DMS153 treated with DMSO at 0.1 percent for 48 hours (cell line): Measurements from ENCODE around the gene EPGN.

Source experiments
- DNase-seq: peaks from one replicate; lab custom pipeline; 2025; ENCODE audit not compliant: unreplicated experiment; lab: John Stamatoyannopoulos, UW

EPGN gene, protein sequence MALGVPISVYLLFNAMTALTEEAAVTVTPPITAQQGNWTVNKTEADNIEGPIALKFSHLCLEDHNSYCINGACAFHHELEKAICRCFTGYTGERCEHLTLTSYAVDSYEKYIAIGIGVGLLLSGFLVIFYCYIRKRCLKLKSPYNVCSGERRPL

DNA sequence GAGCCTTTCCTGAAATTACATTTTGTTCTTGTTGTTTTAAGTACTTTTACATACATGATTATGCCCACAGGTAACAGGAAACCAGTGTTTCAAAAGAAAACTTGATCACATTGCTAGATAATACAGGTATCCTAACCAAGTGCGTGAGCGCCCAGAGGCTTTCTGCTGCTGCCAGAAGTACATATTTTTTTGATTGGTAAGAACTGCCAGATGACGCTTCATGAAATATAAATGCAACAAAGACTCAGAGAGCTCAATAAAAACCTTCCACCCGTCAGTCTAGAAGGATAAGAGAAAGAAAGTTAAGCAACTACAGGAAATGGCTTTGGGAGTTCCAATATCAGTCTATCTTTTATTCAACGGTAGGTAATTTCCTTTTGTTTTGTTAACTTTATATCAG is at the start of gene EPGN:
Gene EPGN (plus strand): TSS at position 256 of the 400 bp plus-strand sequence. CDS start 64 bp downstream, at position 320.
- DNase-seq, result no peak

DNA sequence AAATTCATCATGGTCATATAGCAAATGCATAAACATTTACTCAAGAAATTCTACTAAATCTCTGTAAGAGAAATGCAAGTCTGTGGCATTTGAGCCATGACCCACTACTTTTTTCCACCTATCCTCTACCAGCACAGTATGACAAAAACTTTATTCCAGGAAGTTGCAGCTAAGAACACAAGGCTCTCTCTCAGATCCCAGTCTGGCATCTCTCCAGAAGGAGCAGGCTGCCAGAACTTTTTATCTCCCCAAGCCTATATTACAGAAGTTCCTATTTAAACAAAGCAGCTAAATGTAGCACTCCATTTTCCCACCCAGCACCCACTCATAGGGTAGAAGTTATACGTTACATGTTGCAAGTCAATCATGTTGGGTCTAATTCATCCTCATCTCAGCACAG is 49.3 kb upstream of the EPGN start:
- no peak for DNase-seq

DNA sequence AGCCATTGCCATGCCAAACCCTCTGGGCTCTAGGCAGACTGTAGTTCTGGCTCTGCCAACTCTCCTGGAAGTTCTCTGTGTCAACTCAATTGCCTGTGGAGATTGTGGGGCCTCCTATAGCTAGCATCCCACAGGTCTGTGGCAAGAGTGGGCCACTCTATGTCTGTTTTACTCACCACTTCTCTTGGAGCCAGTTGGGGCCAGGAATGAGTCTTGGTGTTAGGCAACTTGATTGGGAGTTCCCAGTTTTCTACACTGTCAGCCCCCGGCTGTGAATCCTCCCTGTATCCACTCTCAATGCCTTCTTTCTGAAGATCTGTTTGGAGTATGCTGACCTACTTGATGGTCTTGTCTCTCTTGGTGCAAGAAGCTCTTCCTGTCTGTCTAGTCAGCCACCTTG is 48.2 kb upstream of the EPGN start:
- no peak for DNase-seq

DNA sequence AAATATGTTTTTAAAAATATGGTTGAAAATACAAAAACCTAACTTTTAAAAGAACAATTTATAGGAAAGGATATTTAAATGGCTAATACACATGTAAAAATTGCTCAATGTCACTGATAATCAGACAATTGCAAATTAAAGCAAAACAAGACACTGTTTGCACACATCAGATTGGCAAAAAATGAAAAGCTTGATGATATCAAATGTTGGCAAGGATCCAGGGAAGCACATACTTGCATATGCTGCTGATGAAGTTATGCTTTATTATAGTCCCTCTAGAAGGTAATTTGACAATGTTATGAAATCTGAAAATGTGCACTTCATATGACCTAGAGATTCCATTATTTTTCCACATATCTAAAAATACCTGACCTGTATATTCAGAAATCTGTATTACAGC is 45.7 kb upstream of the EPGN start:
- DNase-seq, result no peak

DNA sequence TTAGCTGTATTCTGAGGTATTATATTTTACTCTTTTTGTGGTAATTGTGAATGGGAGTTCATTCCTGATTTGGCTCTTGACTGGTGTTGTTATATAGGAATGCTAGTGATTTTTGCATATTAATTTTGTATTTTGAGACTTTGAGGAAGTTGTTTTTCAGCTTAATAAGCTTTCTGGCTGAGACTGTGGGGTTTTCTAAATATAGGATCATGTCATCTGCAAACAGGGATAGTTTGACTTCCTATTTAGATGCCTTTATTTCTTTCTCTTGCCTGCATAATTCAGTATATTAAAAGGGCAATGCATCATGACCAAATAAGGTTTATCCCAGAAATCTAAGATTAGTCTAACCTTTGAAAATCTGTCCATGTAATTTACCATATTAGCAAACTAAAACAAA is 44.7 kb upstream of the EPGN start:
- no peak for DNase-seq

DNA sequence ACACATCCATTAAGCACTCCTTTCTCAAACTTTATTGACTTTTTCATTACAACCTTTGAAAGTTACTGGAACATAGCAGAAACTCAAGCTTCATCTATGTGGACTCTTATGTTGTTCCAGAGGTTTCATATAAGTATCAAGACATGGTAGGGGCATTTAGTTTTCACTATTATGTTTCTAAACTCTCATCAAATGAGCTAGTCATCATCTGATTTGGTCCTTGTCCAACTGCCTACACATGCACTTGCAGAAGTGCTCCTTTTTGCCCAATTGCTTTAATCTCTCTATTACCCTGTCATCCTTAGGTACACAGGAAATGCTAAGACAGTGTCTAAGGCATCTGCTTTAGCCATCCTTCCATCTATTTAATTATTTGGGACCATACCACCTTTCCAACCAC is 42.2 kb upstream of the EPGN start:
- no peak for DNase-seq

DNA sequence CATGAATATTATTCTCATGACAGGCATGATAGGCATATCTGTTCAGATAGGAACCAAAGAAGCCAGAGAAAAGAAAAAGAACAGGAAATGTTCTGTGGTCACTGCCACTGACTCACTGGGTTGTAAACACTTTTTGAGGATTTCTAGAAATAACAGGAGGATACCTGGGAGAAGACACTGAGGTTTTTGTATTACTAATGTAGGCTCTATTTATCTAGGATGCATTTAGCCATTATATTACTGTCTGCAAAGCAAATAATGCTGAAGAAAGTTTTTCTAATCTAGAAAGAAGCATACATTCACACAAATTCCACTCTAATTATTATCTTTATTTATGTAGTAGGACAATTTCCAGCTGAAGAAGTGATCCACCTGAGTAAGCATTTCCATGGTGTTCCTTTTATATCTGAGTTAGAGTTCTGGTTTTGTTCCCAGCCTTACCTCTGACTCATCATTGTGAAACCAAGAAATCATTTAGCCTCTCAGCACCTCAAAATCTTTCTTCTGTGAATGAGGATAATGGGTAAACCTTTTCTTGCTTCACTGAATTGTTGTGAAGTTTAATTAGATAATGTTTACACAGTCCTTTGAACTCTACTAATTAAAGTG is 40.2 kb upstream of the EPGN start:
- DNase-seq, result no peak

DNA sequence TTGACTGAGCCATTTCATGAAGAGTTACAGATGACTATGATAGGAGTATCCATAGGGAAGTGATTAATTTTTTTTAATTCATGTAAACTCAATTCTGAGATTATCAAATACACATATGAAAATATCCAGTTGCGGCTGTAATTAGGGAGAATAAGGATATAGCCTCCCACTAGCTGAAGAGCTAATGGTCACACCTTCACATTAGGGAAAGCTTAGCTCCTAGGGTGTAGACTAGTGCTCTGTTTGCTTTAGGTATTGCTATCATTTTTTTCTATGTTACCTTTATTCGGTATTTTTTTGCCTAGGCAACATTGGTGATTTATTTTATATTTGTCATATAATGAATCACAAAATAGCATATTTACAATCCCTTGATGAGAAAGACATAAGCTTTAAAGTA is 39.6 kb upstream of the EPGN start:
- no peak for DNase-seq

DNA sequence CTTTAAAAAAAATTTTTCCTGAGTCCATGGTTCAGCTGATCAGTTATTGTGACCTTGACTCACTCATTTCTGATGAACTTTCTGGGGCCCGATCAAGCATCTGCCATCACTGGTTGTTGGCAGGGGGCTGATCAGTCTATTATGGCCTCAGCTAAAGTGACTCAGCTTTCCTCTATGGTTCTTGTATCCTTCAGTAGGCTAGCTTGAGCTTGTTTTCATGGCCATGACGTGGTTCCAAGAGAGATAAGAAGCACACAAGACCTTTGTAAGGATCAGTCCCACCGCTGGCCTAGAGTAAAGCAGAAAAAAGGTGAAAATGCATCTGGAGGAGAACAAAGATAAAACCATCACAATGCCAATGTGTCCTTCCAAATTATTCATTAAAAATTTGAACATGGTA is 29.8 kb upstream of the EPGN start:
- DNase-seq, result no peak

DNA sequence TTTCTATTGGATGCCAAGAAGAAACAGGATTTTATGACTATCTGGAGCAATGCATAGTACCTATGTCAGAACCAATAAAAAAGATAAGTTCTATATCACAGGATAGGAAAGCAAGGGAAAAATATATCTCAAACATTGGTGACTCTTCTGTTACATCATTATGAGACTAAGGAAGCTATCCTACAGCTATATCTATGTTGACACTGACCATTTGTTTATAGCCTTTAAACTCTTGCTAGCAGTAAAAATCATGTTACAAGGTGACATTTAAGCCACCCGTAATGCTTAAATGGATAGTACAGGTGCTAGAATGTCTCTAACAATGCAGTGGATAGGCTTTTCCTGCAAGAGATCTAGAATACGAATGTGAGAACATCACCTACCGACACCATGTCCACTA is 28.6 kb upstream of the EPGN start:
- no peak for DNase-seq

DNA sequence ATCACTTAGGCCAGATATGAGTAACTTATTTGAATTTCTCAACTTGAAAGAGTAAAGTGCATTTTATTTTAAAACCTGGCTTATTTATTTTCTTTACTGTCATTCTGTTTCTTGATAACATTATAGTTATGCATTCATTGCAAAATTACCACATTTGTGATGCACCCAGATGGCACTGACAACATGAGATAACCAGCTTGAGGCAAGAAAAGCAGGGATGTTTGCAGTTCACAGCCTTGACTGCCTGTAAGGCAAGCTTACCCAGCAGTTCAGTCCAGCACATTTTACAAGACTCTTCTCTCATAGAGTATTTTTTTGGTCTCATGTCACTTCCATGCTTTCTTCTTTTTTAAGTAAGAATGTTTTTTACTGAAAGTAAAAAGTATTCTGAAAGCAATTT is 25.3 kb upstream of the EPGN start:
- DNase-seq, result no peak

DNA sequence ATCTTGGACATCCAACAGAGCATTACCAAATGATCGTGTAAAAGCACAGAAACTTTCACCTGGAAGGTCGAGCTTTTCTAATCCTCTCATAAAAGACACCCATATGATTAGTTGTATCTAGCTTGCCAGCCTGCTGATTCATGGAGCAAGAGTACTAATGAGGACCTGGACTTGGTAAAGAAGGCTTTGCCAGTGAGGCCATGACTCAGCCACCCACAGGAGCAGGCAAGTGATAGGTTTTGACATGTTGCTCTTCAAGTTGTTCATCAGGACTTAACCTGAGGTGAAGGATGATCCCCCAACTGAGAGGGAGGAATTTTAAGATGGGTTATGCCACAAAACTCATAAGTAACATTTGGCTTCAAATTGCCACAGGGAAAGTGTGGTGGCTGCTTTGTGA is 24.7 kb upstream of the EPGN start:
- DNase-seq, result no peak

DNA sequence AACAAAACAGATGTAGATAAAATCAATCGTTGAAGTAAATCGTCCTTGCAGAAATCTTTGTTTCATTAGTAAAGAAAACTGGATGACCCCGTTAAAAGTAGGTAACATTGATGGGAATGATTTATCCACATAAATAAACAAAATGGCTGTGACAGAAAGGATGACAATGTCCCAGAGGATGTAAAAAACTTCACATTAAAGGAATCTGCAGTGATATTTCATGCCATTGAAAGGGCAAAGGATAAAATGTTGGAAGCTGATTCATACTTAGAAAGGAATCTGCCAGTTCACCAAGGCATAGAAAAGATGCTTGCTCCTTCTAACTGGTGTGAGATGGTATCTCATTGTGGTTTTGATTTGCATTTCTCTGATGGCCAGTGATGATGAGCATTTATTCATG is 24.2 kb upstream of the EPGN start:
- DNase-seq, result no peak

DNA sequence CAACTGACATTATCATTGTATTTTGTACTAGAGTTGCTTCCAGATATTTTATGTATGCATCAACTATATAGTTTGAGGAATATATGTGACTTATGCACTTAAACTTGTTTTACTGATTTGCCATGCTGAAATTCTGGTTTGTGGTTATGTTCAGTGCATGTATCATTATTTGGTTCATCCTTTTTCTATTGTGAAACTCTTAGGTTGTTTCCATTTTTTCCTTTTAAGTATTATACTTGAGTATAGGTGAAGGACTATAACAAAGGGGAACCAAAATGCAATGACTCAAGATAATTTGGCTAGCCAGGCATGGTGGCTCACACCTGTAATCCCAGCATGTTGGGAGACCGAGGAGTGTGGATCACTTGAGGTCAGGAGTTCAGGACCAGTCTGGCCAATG is 21.1 kb upstream of the EPGN start:
- no peak for DNase-seq

DNA sequence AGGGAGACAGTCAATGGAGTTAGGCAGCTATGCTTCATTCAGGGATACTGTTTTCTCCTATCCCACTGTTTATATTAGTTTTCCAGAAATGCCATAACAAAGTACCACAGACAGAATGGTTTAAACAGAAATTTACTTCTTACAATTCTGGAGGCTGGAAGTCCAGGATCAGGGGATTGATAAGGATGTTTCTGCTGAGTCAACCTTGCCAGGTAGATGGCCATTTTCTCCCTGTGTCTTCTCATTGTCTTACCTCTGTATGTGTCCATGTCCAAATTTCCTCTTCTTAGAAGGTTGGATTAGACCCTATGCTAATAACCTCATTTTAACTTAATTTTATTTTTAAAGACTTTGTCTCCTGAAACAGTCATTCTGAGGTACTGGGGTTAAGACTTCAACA is 20.5 kb upstream of the EPGN start:
- DNase-seq, result no peak

DNA sequence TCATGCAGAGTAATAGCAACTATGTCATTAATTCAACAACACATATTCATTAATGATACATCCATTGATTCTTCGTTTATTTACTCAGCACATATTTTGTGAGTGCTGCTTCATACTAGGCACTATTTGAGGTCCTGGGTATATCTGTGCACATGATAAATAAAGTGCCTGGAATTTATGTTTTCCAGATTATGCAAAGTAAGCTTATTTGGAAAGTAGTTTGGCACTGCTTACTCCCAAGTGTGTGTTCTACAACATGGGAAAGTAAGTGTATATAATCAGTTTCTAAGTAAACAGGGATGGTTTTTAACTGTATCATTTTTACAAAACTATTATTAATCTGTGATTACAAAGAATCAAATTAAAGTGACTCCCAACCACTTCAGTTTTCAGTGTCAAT is 16.8 kb upstream of the EPGN start:
- DNase-seq, result no peak

DNA sequence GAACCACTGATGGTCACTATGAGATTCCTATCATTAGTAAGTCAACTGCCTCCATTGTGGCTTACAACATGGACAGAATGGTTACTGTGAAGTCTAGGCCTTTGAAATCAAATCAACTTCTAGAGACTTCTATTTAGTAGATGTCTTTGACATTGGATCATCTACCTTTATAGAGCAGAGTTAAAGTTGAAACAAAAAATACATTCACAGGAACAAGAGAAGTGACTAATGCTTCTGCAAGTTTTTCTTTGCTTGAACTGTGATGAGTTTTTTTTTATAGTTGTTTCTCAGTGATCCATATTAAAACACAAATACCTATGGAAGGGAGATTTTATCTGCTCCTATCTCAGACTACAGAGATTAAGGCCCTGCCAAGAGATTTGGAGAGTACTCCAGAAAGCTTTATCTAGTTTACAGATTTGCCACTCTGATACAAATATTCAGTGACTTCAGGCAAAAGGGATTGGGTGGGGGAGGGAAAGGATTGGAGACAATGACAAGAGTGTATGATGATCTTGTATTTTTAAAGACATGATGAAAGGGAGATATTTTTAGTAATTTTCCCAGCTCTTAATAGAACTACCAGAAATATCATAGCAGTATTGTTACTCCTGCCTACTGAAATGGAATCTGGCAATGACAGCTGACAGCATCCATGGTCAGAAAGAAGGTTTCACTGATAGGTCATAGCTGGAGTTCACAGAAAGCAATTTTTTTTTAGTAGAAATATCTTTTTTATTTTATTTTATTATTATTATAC is 16.0 kb upstream of the EPGN start:
- no peak for DNase-seq

DNA sequence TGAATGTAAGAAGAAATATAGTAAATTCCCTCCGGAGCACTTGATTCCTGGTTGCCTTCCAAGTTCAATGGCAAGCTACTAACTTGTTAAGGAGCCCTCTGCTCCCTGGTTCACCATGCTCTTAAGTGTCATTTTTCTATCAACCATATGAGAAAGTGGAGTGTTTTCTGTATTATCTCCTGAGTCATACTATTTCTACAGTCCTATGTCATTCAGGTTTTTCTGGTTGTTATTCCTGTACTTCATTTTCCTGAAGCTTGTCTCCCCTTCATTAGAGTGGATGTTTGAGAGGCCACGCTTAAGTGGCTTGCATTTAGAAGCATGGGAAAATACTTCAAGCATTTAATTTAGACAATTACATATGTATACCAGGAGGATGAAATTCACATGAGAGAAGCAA is 14.7 kb upstream of the EPGN start:
- DNase-seq, result no peak

DNA sequence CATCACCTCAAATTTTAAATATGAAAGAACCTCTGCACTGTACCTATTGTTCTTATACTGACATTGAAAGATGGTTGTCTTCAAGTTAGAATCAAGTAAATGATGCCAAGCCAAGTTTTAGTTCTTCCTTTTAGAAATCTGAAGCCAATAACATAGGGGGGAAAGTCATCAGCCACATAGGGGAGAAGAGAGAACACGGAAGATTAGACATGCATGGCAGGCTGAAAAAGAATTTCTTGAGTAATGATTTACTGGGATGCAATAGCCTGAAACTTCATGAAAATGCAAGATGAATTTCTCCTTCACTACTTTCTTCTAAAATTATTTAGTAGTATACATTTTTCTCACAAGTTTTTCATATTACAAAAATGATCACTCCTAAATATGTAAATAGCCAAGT is 13.6 kb upstream of the EPGN start:
- no peak for DNase-seq

DNA sequence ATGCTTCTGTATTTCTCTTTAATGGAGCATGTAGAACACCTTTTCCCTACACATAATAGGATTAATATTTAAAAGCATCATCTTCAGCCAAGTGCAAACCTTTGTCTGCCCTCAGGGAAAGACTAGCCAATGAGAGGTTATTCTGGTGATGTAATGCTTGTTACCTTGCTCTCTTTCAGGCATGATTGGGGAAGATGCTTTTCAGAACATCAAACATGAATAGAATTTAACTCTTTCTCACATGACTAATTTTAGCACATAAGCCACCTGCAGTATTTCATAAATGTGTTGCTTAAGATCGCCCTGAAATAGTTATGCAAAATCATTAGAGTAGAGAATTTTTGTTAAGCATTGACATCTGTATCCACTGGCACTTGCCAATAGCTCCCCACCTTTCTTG is 10.7 kb upstream of the EPGN start:
- DNase-seq, result no peak

DNA sequence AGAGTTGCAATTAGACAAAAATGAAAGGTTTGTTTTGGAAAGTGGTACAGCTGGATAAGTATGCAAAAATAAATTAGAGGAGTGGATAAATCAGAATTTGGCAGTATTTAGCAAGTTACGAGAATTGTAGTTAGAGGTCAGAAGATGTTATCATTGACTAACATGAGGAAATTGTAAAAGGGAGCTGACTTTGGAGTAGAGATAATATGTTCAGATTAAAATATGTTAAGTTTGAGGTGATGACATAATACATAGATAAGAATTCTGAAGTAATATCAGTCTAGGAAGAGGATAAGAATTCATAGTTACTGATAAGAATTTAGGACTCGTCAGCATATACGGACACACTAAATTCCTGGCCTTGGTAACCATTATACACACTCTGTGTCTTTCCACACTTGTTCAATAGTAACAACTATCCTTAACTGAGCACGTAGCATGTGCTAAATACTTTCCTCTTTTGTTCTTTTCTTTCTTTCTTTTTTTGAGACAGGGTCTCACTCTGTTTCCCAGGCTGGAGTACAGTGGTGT is 4.1 kb upstream of the EPGN start:
- DNase-seq, result no peak

DNA sequence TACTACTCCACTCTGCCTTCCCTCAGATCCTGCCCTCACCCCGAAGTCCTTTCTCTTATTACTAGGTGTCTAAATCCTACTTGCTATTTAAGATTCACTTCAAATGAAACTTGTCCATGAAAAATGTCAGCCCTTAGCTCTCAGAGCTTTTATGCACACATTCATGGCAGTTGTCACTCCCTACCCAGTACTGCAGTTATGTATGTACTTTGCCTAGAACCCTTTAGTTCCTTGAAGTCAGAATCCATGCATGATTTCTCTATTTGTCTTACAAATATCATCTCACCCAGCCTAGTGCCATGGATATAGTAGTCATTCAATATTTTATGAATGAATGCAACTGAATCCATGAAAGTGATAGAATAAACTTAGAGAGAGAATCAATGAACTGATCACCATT is 3.3 kb upstream of the EPGN start:
- no peak for DNase-seq

DNA sequence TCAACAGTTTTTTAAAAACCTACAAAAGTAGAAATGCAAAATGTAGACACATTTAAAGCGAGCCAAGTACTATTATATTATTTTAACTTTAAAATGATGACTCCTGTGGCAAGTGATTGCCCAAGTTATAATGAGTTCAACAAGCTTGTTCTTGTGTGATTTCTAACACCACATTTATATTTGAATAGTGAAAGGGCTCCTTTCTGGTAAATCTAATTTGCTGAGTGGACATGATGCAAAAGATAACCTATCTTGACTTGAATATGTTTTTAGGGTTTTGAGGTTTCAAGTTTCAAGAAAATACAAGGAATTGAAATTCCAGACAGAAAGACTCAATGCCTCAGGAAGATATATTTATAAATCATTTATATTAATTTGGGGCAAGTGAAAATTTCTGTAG is 1.1 kb upstream of the EPGN start:
- no peak for DNase-seq
